Measurements from ENCODE around the gene DIAPH1.

Gene DIAPH1

GRCh38 chr5:141618804-141619554 lies at the start of gene DIAPH1:
DIAPH1 (minus strand) TSS chr5:141619000; CDS start chr5:141618914, 86 bp downstream.
- H3K79me2 ChIP-seq (ENCODE audit: control insufficient read depth, low read length) = peaks cover 46% of the 10 kb centered on the region
- TF ChIP-seq EZH2phosphoT487 (IDR thresholded peaks at IDR 0.05; ENCODE audit: borderline replicate concordance, low read length) (no peak), CTCF (IDR thresholded peaks at IDR 0.05; ENCODE audit: low read depth, low read length, poor library complexity, severe bottlenecking) (peak; percentile 98)
- H3K9me2 ChIP-seq (replicated peaks; ENCODE audit: control insufficient read depth, low read length) = no peaks in the 10 kb centered on the region
- no peaks in the 10 kb centered on the region for H3K9me3 ChIP-seq (ENCODE audit: control insufficient read depth, insufficient read depth, low read length)
- peak within 1 kb of the TSS; percentile 51 for H3K27ac ChIP-seq (ENCODE audit: low read depth, low read length)
- peaks cover 16% of the 10 kb centered on the region for H3F3A ChIP-seq (ENCODE audit: control insufficient read depth, insufficient read depth)
- H3K4me1 ChIP-seq (ENCODE audit: control insufficient read depth, low read length) = peaks cover 45% of the 10 kb centered on the region
- peaks cover 62% of the 10 kb centered on the region for H3K36me3 ChIP-seq (ENCODE audit: control insufficient read depth, low read length)
- H4K20me1 ChIP-seq (ENCODE audit: control insufficient read depth, insufficient read depth, low read depth, low read length) = peaks cover 7% of the 10 kb centered on the region; the same call in 1 of the 2 replicates
- peak within 1 kb of the TSS; percentile 71 for H3K4me3 ChIP-seq (ENCODE audit: low read length)
- peak within 1 kb of the TSS; percentile 71 for H3K4me2 ChIP-seq (ENCODE audit: low read length)
- H3K27me3 ChIP-seq (ENCODE audit: control insufficient read depth, low read length) = no peaks in the 10 kb centered on the region

GRCh38 chr5:141665995-141666940 lies 47.5 kb upstream of the DIAPH1 start:
- no peaks in the 10 kb centered on the region for H3K9me2 ChIP-seq (replicated peaks; ENCODE audit: control insufficient read depth, low read length)
- no peaks in the 10 kb centered on the region; the same call in 1 of the 2 replicates for H3F3A ChIP-seq (ENCODE audit: control insufficient read depth, insufficient read depth)
- H3K27ac ChIP-seq (ENCODE audit: low read depth, low read length) = no peak overlapping the region
- no peaks in the 10 kb centered on the region for H3K9me3 ChIP-seq (ENCODE audit: control insufficient read depth, insufficient read depth, low read length)
- no peaks in the 10 kb centered on the region; the same call in 1 of the 2 replicates for H3K27me3 ChIP-seq (ENCODE audit: control insufficient read depth, low read length)
- H3K4me3 ChIP-seq (ENCODE audit: low read length) = no peak overlapping the region
- H3K79me2 ChIP-seq (ENCODE audit: control insufficient read depth, low read length) = no peaks in the 10 kb centered on the region
- H3K4me2 ChIP-seq (ENCODE audit: low read length) = no peak overlapping the region
- TF ChIP-seq CTCF (IDR thresholded peaks at IDR 0.05; ENCODE audit: low read depth, low read length, poor library complexity, severe bottlenecking) (no peak), EZH2phosphoT487 (IDR thresholded peaks at IDR 0.05; ENCODE audit: borderline replicate concordance, low read length) (no peak)
- H3K4me1 ChIP-seq (ENCODE audit: control insufficient read depth, low read length) = peaks cover 5% of the 10 kb centered on the region
- H4K20me1 ChIP-seq (ENCODE audit: control insufficient read depth, insufficient read depth, low read depth, low read length) = no peaks in the 10 kb centered on the region
- no peaks in the 10 kb centered on the region for H3K36me3 ChIP-seq (ENCODE audit: control insufficient read depth, low read length)

- no peak overlapping the region for H3K4me2 ChIP-seq (ENCODE audit: low read length)
These were observed 46.1 kb upstream of the DIAPH1 start for GRCh38 chr5:141664733-141665461.

More at GRCh38 chr5:141664733-141665461, 46.1 kb upstream of the DIAPH1 start:
- Histone ChIP-seq H3K27ac (ENCODE audit: low read depth, low read length) (no peak overlapping the region), H3K9me3 (ENCODE audit: control insufficient read depth, insufficient read depth, low read length) (no peaks in the 10 kb centered on the region), H3K4me3 (ENCODE audit: low read length) (no peak overlapping the region), H4K20me1 (ENCODE audit: control insufficient read depth, insufficient read depth, low read depth, low read length) (no peaks in the 10 kb centered on the region), H3K36me3 (ENCODE audit: control insufficient read depth, low read length) (no peaks in the 10 kb centered on the region), H3K27me3 (ENCODE audit: control insufficient read depth, low read length) (no peaks in the 10 kb centered on the region; the same call in 1 of the 2 replicates), H3K79me2 (ENCODE audit: control insufficient read depth, low read length) (no peaks in the 10 kb centered on the region), H3K9me2 (replicated peaks; ENCODE audit: control insufficient read depth, low read length) (no peaks in the 10 kb centered on the region), H3K4me1 (ENCODE audit: control insufficient read depth, low read length) (peaks cover 5% of the 10 kb centered on the region), H3F3A (ENCODE audit: control insufficient read depth, insufficient read depth) (no peaks in the 10 kb centered on the region; the same call in 1 of the 2 replicates)
- TF ChIP-seq CTCF (IDR thresholded peaks at IDR 0.05; ENCODE audit: low read depth, low read length, poor library complexity, severe bottlenecking) (peak; percentile 97), EZH2phosphoT487 (IDR thresholded peaks at IDR 0.05; ENCODE audit: borderline replicate concordance, low read length) (no peak)

All from DOHH2 (cell line).